ENCODE data around the gene PARK7.

PARK7 gene

GRCh38 chr1:8016895-8017241 is 55.4 kb downstream of the PARK7 start:
- no peaks in the 10 kb centered on the region for H3K27me3 ChIP-seq (ENCODE audit: control insufficient read depth in 3 of 3, insufficient read depth in 3 of 3, low read depth in 1 of 3, low read length in 3 of 3)
- no peak overlapping the region for H4K91ac ChIP-seq (ENCODE audit: low read depth, low read length, poor library complexity)
- no peaks in the 10 kb centered on the region for H3K9me3 ChIP-seq (replicated peaks in 1 of 2; ENCODE audit: control insufficient read depth in 2 of 2, insufficient read depth in 1 of 2, low read depth in 1 of 2, low read length in 2 of 2)
- no peak overlapping the region for H2BK15ac ChIP-seq (ENCODE audit: low read length)
- no peak overlapping the region for H4K8ac ChIP-seq (ENCODE audit: low read depth, low read length)
- no peak overlapping the region for H2AK5ac ChIP-seq (ENCODE audit: low read depth, low read length)
- H3K23ac ChIP-seq (ENCODE audit: low read depth, low read length, poor library complexity) = no peak overlapping the region
- H3K36me3 ChIP-seq (replicated peaks in 1 of 2; ENCODE audit: control insufficient read depth in 2 of 2, insufficient read depth in 2 of 2, low read length in 2 of 2) = peaks cover 20 to 30% of the 10 kb centered on the region in 2 donors
- no peak overlapping the region for H2BK5ac ChIP-seq (ENCODE audit: low read length)
- H3K79me1 ChIP-seq (ENCODE audit: low read depth, low read length) = peaks cover 2% of the 10 kb centered on the region
- H3K27ac ChIP-seq (replicated peaks; ENCODE audit: low read length) = peak overlapping the region; percentile 44
- DNase-seq (ENCODE audit: low spot score) = no peak
- H2BK120ac ChIP-seq (ENCODE audit: low read depth, low read length) = no peak overlapping the region
- no peak overlapping the region for H3K18ac ChIP-seq (ENCODE audit: low read length)
- H2AFZ ChIP-seq (ENCODE audit: low read length) = no peak overlapping the region
- H3K4ac ChIP-seq (ENCODE audit: low read length) = no peak overlapping the region
- H2BK12ac ChIP-seq (ENCODE audit: low read length) = no peak overlapping the region
- no peak overlapping the region for H3K14ac ChIP-seq (ENCODE audit: low read length)
- no peak overlapping the region for H3K4me2 ChIP-seq (ENCODE audit: insufficient read depth, low read length, poor library complexity, severe bottlenecking)
- no peak overlapping the region for H3K9ac ChIP-seq (ENCODE audit: low read depth, low read length, poor library complexity)
- no peak overlapping the region for H3K4me3 ChIP-seq (ENCODE audit: low read length in 2 of 2)
- H3K4me1 ChIP-seq (ENCODE audit: control insufficient read depth in 2 of 2, insufficient read depth in 1 of 2, low read depth in 1 of 2, low read length in 2 of 2) = peaks cover 11 to 39% of the 10 kb centered on the region in 2 donors

- peaks cover 11 to 39% of the 10 kb centered on the region in 2 donors for H3K4me1 ChIP-seq (ENCODE audit: control insufficient read depth in 2 of 2, insufficient read depth in 1 of 2, low read depth in 1 of 2, low read length in 2 of 2)
- H3K79me1 ChIP-seq (ENCODE audit: low read depth, low read length) = peaks cover 2% of the 10 kb centered on the region
- H2BK12ac ChIP-seq (ENCODE audit: low read length) = no peak overlapping the region
- no peak overlapping the region for H3K9ac ChIP-seq (ENCODE audit: low read depth, low read length, poor library complexity)
- no peak overlapping the region for H2BK15ac ChIP-seq (ENCODE audit: low read length)
- no peak overlapping the region for H3K4me2 ChIP-seq (ENCODE audit: insufficient read depth, low read length, poor library complexity, severe bottlenecking)
- H2AFZ ChIP-seq (ENCODE audit: low read length) = no peak overlapping the region
- no peak overlapping the region for H2BK5ac ChIP-seq (ENCODE audit: low read length)
- H2BK120ac ChIP-seq (ENCODE audit: low read depth, low read length) = no peak overlapping the region
- no peak overlapping the region for H3K14ac ChIP-seq (ENCODE audit: low read length)
- H3K18ac ChIP-seq (ENCODE audit: low read length) = no peak overlapping the region
- no peak overlapping the region for H4K91ac ChIP-seq (ENCODE audit: low read depth, low read length, poor library complexity)
- H3K4me3 ChIP-seq (ENCODE audit: low read length in 2 of 2) = peak overlapping the region in 1 of 2 donors; percentile 6
- WGBS, 2 donors (ENCODE audit: extremely low coverage in 2 of 2, insufficient read length in 2 of 2, insufficient replicate concordance in 1 of 2) = no CpG with 5 or more reads among the region's 5 CpGs
- H3K4ac ChIP-seq (ENCODE audit: low read length) = no peak overlapping the region
- H4K8ac ChIP-seq (ENCODE audit: low read depth, low read length) = no peak overlapping the region
- peak overlapping the region; percentile 90 for H3K27ac ChIP-seq (replicated peaks; ENCODE audit: low read length)
- H3K23ac ChIP-seq (ENCODE audit: low read depth, low read length, poor library complexity) = no peak overlapping the region
- no peaks in the 10 kb centered on the region for H3K9me3 ChIP-seq (replicated peaks in 1 of 2; ENCODE audit: control insufficient read depth in 2 of 2, insufficient read depth in 1 of 2, low read depth in 1 of 2, low read length in 2 of 2)
- H3K27me3 ChIP-seq (ENCODE audit: control insufficient read depth in 3 of 3, insufficient read depth in 3 of 3, low read depth in 1 of 3, low read length in 3 of 3) = no peaks in the 10 kb centered on the region
- no peak for DNase-seq (ENCODE audit: low spot score)
- H2AK5ac ChIP-seq (ENCODE audit: low read depth, low read length) = no peak overlapping the region
- peaks cover 15 to 22% of the 10 kb centered on the region in 2 donors for H3K36me3 ChIP-seq (replicated peaks in 1 of 2; ENCODE audit: control insufficient read depth in 2 of 2, insufficient read depth in 2 of 2, low read length in 2 of 2)
These were observed 56.1 kb downstream of the PARK7 start for GRCh38 chr1:8017495-8018197.

GRCh38 chr1:8018492-8019228 is 57.1 kb downstream of the PARK7 start:
- WGBS, 2 donors (ENCODE audit: extremely low coverage in 2 of 2, insufficient read length in 2 of 2, insufficient replicate concordance in 1 of 2) = no CpG with 5 or more reads among the region's 3 CpGs
- Histone ChIP-seq H4K91ac (ENCODE audit: low read depth, low read length, poor library complexity) (no peak overlapping the region), H3K9me3 (replicated peaks in 1 of 2; ENCODE audit: control insufficient read depth in 2 of 2, insufficient read depth in 1 of 2, low read depth in 1 of 2, low read length in 2 of 2) (no peaks in the 10 kb centered on the region), H2BK120ac (ENCODE audit: low read depth, low read length) (no peak overlapping the region), H3K27me3 (ENCODE audit: control insufficient read depth in 3 of 3, insufficient read depth in 3 of 3, low read depth in 1 of 3, low read length in 3 of 3) (no peaks in the 10 kb centered on the region), H4K8ac (ENCODE audit: low read depth, low read length) (no peak overlapping the region), H3K9ac (ENCODE audit: low read depth, low read length, poor library complexity) (no peak overlapping the region), H2BK12ac (ENCODE audit: low read length) (no peak overlapping the region), H3K4ac (ENCODE audit: low read length) (no peak overlapping the region), H2AK5ac (ENCODE audit: low read depth, low read length) (no peak overlapping the region), H3K14ac (ENCODE audit: low read length) (no peak overlapping the region), H3K27ac (replicated peaks; ENCODE audit: low read length) (peak overlapping the region; percentile 92), H3K36me3 (replicated peaks in 1 of 2; ENCODE audit: control insufficient read depth in 2 of 2, insufficient read depth in 2 of 2, low read length in 2 of 2) (peaks cover 8 to 12% of the 10 kb centered on the region in 2 donors), H2BK5ac (ENCODE audit: low read length) (no peak overlapping the region), H2BK15ac (ENCODE audit: low read length) (no peak overlapping the region), H3K79me1 (ENCODE audit: low read depth, low read length) (no peaks in the 10 kb centered on the region), H3K4me3 (ENCODE audit: low read length in 2 of 2) (no peak overlapping the region), H3K18ac (ENCODE audit: low read length) (no peak overlapping the region), H2AFZ (ENCODE audit: low read length) (no peak overlapping the region), H3K4me2 (ENCODE audit: insufficient read depth, low read length, poor library complexity, severe bottlenecking) (peak overlapping the region; percentile 28), H3K4me1 (ENCODE audit: control insufficient read depth in 2 of 2, insufficient read depth in 1 of 2, low read depth in 1 of 2, low read length in 2 of 2) (peaks cover 16 to 43% of the 10 kb centered on the region in 2 donors), H3K23ac (ENCODE audit: low read depth, low read length, poor library complexity) (no peak overlapping the region)
- DNase-seq (ENCODE audit: low spot score) = peak; percentile 83

GRCh38 chr1:8019229-8019620 is 57.7 kb downstream of the PARK7 start:
- H3K36me3 ChIP-seq (replicated peaks in 1 of 2; ENCODE audit: control insufficient read depth in 2 of 2, insufficient read depth in 2 of 2, low read length in 2 of 2) = peaks cover 3 to 7% of the 10 kb centered on the region in 2 donors
- peak overlapping the region; percentile 92 for H3K27ac ChIP-seq (replicated peaks; ENCODE audit: low read length)
- no peak overlapping the region for H2BK5ac ChIP-seq (ENCODE audit: low read length)
- no peak overlapping the region for H3K18ac ChIP-seq (ENCODE audit: low read length)
- H2BK120ac ChIP-seq (ENCODE audit: low read depth, low read length) = no peak overlapping the region
- H3K79me1 ChIP-seq (ENCODE audit: low read depth, low read length) = no peaks in the 10 kb centered on the region
- H3K9ac ChIP-seq (ENCODE audit: low read depth, low read length, poor library complexity) = no peak overlapping the region
- H3K4me1 ChIP-seq (ENCODE audit: control insufficient read depth in 2 of 2, insufficient read depth in 1 of 2, low read depth in 1 of 2, low read length in 2 of 2) = peaks cover 18 to 47% of the 10 kb centered on the region in 2 donors
- no peak overlapping the region for H3K23ac ChIP-seq (ENCODE audit: low read depth, low read length, poor library complexity)
- H3K9me3 ChIP-seq (replicated peaks in 1 of 2; ENCODE audit: control insufficient read depth in 2 of 2, insufficient read depth in 1 of 2, low read depth in 1 of 2, low read length in 2 of 2) = no peaks in the 10 kb centered on the region
- no peaks in the 10 kb centered on the region for H3K27me3 ChIP-seq (ENCODE audit: control insufficient read depth in 3 of 3, insufficient read depth in 3 of 3, low read depth in 1 of 3, low read length in 3 of 3)
- WGBS, 2 donors (ENCODE audit: extremely low coverage in 2 of 2, insufficient read length in 2 of 2, insufficient replicate concordance in 1 of 2) = no CpG with 5 or more reads among the region's 5 CpGs
- H3K4me3 ChIP-seq (ENCODE audit: low read length in 2 of 2) = no peak overlapping the region
- H2AK5ac ChIP-seq (ENCODE audit: low read depth, low read length) = no peak overlapping the region
- H4K8ac ChIP-seq (ENCODE audit: low read depth, low read length) = no peak overlapping the region
- H4K91ac ChIP-seq (ENCODE audit: low read depth, low read length, poor library complexity) = no peak overlapping the region
- no peak overlapping the region for H2AFZ ChIP-seq (ENCODE audit: low read length)
- H3K4ac ChIP-seq (ENCODE audit: low read length) = no peak overlapping the region
- no peak overlapping the region for H2BK15ac ChIP-seq (ENCODE audit: low read length)
- no peak for DNase-seq (ENCODE audit: low spot score)
- no peak overlapping the region for H3K14ac ChIP-seq (ENCODE audit: low read length)
- H2BK12ac ChIP-seq (ENCODE audit: low read length) = no peak overlapping the region
- peak overlapping the region; percentile 28 for H3K4me2 ChIP-seq (ENCODE audit: insufficient read depth, low read length, poor library complexity, severe bottlenecking)
